NCI-H1694 (cell line): Measurements from ENCODE around the gene IFNB1.

Source experiments
- DNase-seq: peaks from one replicate; lab custom pipeline; 2025; lab: John Stamatoyannopoulos, UW

IFNB1 gene

GRCh38 chr9:21077781-21078180 lies at the start of gene IFNB1:
Gene IFNB1, minus strand, starts transcription at chr9:21077942. Its CDS starts 73 bp downstream, at chr9:21077869.
- no peak for DNase-seq

GRCh38 chr9:21121595-21122251 lies 44.0 kb upstream of the IFNB1 start:
- DNase-seq, result no peak

GRCh38 chr9:21121079-21121478 lies 43.3 kb upstream of the IFNB1 start:
- no peak for DNase-seq

GRCh38 chr9:21119093-21119770 lies 41.5 kb upstream of the IFNB1 start:
- no peak for DNase-seq

- DNase-seq, result no peak
These were observed 36.6 kb upstream of the IFNB1 start for GRCh38 chr9:21114311-21114710.

GRCh38 chr9:21110708-21111576 lies 33.2 kb upstream of the IFNB1 start:
- DNase-seq, result peak; percentile 54

- no peak for DNase-seq
These were observed 27.0 kb upstream of the IFNB1 start for GRCh38 chr9:21104787-21105186.

GRCh38 chr9:21102305-21102704 lies 24.6 kb upstream of the IFNB1 start:
- no peak for DNase-seq

- DNase-seq, result no peak
These were observed 20.1 kb upstream of the IFNB1 start for GRCh38 chr9:21097817-21098216.

GRCh38 chr9:21096901-21097255 lies 19.1 kb upstream of the IFNB1 start:
- no peak for DNase-seq

GRCh38 chr9:21096172-21096900 lies 18.6 kb upstream of the IFNB1 start:
- DNase-seq, result no peak

- no peak for DNase-seq
These were observed 17.8 kb upstream of the IFNB1 start for GRCh38 chr9:21095561-21095960.

GRCh38 chr9:21086538-21086937 lies 8.8 kb upstream of the IFNB1 start:
- no peak for DNase-seq

- no peak for DNase-seq
These were observed 7.3 kb upstream of the IFNB1 start for GRCh38 chr9:21085005-21085404.

GRCh38 chr9:21084242-21084850 lies 6.6 kb upstream of the IFNB1 start:
- DNase-seq, result no peak

- DNase-seq, result no peak
These were observed 4.9 kb upstream of the IFNB1 start for GRCh38 chr9:21082671-21083070.

- DNase-seq, result no peak
These were observed 4.3 kb upstream of the IFNB1 start for GRCh38 chr9:21081999-21082398.

GRCh38 chr9:21081451-21081850 lies 3.7 kb upstream of the IFNB1 start:
- no peak for DNase-seq

- no peak for DNase-seq
These were observed 3.1 kb upstream of the IFNB1 start for GRCh38 chr9:21080793-21081192.

GRCh38 chr9:21078702-21079101 lies 960 bp upstream of the IFNB1 start:
- no peak for DNase-seq

GRCh38 chr9:21075484-21075883 lies 2.3 kb downstream of the IFNB1 start:
- DNase-seq, result no peak

- no peak for DNase-seq
These were observed 6.8 kb downstream of the IFNB1 start for GRCh38 chr9:21070906-21071305.
